WERI-Rb-1 (cell line): ENCODE results near the gene MEGF8.

Experiments used
- DNase-seq: peaks from one replicate; pipeline ENCODE4 v3.0.0-alpha.2; 2020
- H3K27ac ChIP-seq: fragments of 250-450 bp; sonication (Bioruptor Pico); 2 replicates; pipeline ENCODE4 v1.5.1; 2020; ENCODE audit warnings: mild to moderate bottlenecking, moderate library complexity
- H3K27me3 ChIP-seq: fragments of 250-450 bp; sonication (Bioruptor Pico); 2 replicates; pipeline ENCODE4 v1.5.1; 2021; ENCODE audit warnings: mild to moderate bottlenecking, low read depth, moderate library complexity; ENCODE audit not compliant: insufficient read depth, severe bottlenecking
- H3K36me3 ChIP-seq: fragments of 250-450 bp; sonication (Bioruptor Pico); 2 replicates; pipeline ENCODE4 v1.5.1; 2020; ENCODE audit warnings: mild to moderate bottlenecking, moderate library complexity
- H3K4me3 ChIP-seq: 2 replicates; pipeline ENCODE4 v1.5.1; 2011; ENCODE audit warnings: low read depth, mild to moderate bottlenecking, control low read depth, low read length
- H3K9me3 ChIP-seq: fragments of 250-450 bp; sonication (Bioruptor Pico); 2 replicates; pipeline ENCODE4 v1.5.1; 2021; ENCODE audit warnings: mild to moderate bottlenecking, moderate library complexity; ENCODE audit not compliant: severe bottlenecking
- TF ChIP-seq, protein P1 (sequence below): IDR thresholded peaks from 2 replicates; pipeline ENCODE4 v1.5.1; 2011; ENCODE audit warnings: low read depth, mild to moderate bottlenecking, control low read depth, inconsistent platforms, low read length

MEGF8 gene

DNA sequence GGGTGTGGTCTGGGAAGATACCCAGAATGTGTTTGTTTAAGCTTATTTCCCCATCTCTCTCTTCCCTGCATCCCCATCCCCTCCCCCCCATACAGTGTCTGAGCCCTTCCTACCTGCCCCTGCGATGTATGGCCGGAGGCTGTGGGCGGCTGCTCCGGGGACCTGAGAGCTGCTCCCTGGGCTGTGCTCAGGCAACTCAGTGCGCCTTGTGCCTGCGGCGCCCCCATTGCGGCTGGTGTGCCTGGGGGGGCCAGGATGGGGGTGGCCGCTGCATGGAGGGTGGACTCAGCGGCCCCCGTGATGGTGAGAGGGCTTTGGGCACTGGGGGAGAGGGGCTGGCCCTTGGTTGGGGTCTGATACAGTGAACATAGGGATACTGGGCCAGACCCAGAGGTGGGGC, 42.9 kb downstream of the MEGF8 start:
- Histone ChIP-seq H3K36me3 (peaks cover 15% of the 10 kb centered on the region), H3K9me3 (no peaks in the 10 kb centered on the region), H3K27ac (no peak overlapping the region), H3K4me3 (no peak overlapping the region), H3K27me3 (no peaks in the 10 kb centered on the region)
- no peak for DNase-seq
- TF ChIP-seq, protein P1, sequence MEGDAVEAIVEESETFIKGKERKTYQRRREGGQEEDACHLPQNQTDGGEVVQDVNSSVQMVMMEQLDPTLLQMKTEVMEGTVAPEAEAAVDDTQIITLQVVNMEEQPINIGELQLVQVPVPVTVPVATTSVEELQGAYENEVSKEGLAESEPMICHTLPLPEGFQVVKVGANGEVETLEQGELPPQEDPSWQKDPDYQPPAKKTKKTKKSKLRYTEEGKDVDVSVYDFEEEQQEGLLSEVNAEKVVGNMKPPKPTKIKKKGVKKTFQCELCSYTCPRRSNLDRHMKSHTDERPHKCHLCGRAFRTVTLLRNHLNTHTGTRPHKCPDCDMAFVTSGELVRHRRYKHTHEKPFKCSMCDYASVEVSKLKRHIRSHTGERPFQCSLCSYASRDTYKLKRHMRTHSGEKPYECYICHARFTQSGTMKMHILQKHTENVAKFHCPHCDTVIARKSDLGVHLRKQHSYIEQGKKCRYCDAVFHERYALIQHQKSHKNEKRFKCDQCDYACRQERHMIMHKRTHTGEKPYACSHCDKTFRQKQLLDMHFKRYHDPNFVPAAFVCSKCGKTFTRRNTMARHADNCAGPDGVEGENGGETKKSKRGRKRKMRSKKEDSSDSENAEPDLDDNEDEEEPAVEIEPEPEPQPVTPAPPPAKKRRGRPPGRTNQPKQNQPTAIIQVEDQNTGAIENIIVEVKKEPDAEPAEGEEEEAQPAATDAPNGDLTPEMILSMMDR = no peak

DNA sequence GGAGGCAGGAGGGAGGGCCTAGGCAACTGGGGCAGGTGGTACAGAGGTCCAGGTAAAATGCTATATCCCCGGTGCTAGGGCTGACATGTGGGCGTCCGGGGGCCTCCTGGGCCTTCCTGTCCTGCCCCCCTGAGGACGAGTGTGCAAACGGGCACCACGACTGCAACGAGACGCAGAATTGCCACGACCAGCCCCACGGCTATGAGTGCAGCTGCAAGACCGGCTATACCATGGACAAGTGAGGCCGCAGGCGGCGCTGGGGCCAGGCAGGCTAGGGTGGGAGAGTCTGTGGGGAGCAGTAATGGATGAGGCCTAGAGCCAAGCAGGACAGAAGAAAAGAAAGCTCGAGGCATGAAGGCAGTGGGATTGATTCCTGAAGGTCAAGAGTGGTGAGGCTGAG, 43.3 kb downstream of the MEGF8 start:
- H3K27me3 ChIP-seq = no peaks in the 10 kb centered on the region
- peaks cover 11% of the 10 kb centered on the region for H3K36me3 ChIP-seq
- TF ChIP-seq, protein P1 = no peak
- H3K27ac ChIP-seq = no peak overlapping the region
- DNase-seq = no peak
- no peaks in the 10 kb centered on the region for H3K9me3 ChIP-seq
- no peak overlapping the region for H3K4me3 ChIP-seq

DNA sequence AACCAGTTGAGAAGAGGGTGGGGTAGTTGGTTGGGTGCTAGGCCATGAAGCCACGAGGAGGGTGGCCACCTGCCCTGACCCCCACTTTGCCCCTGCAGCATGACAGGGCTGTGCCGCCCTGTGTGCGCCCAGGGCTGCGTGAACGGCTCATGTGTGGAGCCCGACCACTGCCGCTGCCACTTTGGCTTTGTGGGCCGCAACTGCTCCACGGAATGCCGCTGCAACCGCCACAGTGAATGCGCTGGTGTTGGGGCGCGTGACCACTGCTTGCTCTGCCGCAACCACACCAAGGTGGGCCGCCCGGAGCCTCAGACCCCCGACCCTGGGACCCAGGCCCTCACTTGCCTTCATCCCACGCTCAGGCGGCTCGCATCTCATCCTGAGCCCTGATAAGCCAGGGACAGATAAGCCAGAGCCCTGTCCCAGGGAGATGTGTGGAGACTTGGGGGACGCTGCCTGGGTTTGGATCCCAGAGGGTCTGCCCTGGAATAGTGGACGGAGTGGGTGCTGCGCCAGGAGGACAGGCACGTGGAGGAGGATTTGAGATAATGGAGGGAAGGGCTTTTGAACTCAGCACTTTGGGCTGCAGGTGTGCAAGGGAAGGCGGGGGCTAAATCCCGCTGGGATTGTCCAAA, 44.1 kb downstream of the MEGF8 start:
- Histone ChIP-seq H3K9me3 (no peaks in the 10 kb centered on the region), H3K4me3 (no peak overlapping the region), H3K27ac (no peak overlapping the region), H3K27me3 (no peaks in the 10 kb centered on the region), H3K36me3 (peaks cover 9% of the 10 kb centered on the region; the same call in 1 of the 2 replicates)
- TF ChIP-seq, protein P1 = no peak
- no peak for DNase-seq

DNA sequence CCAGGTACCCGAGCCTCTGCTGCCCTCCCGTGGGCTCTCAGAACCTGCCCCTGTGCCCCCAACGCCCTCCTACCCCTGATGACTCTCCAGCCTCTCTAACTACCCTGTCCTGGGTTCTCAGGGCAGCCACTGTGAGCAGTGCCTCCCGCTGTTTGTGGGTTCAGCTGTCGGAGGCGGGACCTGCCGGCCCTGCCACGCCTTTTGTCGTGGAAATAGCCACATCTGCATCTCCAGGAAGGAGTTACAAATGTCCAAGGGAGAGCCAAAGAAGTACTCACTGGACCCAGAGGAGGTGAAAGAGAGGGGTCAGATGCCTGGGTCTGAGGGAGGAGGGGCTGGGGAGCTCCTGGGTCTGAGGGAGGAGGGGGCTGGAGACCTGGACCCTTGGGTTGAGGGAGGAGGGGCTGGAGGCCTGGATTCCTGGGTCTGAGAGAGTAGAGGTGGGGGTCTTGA, 44.7 kb downstream of the MEGF8 start:
- H3K27me3 ChIP-seq = no peaks in the 10 kb centered on the region
- no peak for DNase-seq
- H3K9me3 ChIP-seq = no peaks in the 10 kb centered on the region
- TF ChIP-seq, protein P1 = no peak
- no peak overlapping the region for H3K4me3 ChIP-seq
- H3K36me3 ChIP-seq = peaks cover 9% of the 10 kb centered on the region; the same call in 1 of the 2 replicates
- H3K27ac ChIP-seq = no peak overlapping the region

GRCh38 chr19:42370626-42371175, 45.3 kb downstream of the MEGF8 start:
- no peaks in the 10 kb centered on the region for H3K9me3 ChIP-seq
- DNase-seq = no peak
- TF ChIP-seq, protein P1 = no peak
- no peak overlapping the region for H3K4me3 ChIP-seq
- no peak overlapping the region for H3K27ac ChIP-seq
- H3K27me3 ChIP-seq = no peaks in the 10 kb centered on the region
- peaks cover 9% of the 10 kb centered on the region; the same call in 1 of the 2 replicates for H3K36me3 ChIP-seq
